Measurements from ENCODE around the gene DTNBP1. TPM values are rescaled to one million over a fixed set of nuclear protein-coding genes. Genes with fewer than 3 reads are reported as not detected.
A peak's percentile ranks its signal among the peaks of the same experiment; 100 is the strongest.

DTNBP1 gene
- total RNA-seq, 1 experiment from 2014 or later = 2.7 TPM

GRCh38 chr6:15581751-15582150, 81.1 kb downstream of the DTNBP1 start:
- Histone ChIP-seq H3K4me1 (replicated peaks) (peaks cover 14% of the 10 kb centered on the region), H3K4me3 (no peak overlapping the region), H3K36me3 (no peaks in the 10 kb centered on the region), H3K27ac (no peak overlapping the region), H3K27me3 (replicated peaks) (no peaks in the 10 kb centered on the region), H3K9me3 (replicated peaks) (no peaks in the 10 kb centered on the region)
- DNase-seq (ENCODE audit: low read depth in 1 of 2, low spot score in 2 of 2) = no peak

- Histone ChIP-seq H3K27me3 (replicated peaks) (no peaks in the 10 kb centered on the region), H3K36me3 (no peaks in the 10 kb centered on the region), H3K4me3 (no peak overlapping the region), H3K9me3 (replicated peaks) (no peaks in the 10 kb centered on the region), H3K4me1 (replicated peaks) (peaks cover 19% of the 10 kb centered on the region), H3K27ac (no peak overlapping the region)
- DNase-seq (ENCODE audit: low read depth in 1 of 2, low spot score in 2 of 2) = no peak
Measured at GRCh38 chr6:15580326-15580725, 82.5 kb downstream of the DTNBP1 start.

GRCh38 chr6:15578716-15579391, 84.0 kb downstream of the DTNBP1 start:
- peaks cover 23% of the 10 kb centered on the region for H3K4me1 ChIP-seq (replicated peaks)
- H3K27ac ChIP-seq = no peak overlapping the region
- no peak for DNase-seq (ENCODE audit: low read depth in 1 of 2, low spot score in 2 of 2)
- H3K36me3 ChIP-seq = no peaks in the 10 kb centered on the region
- H3K27me3 ChIP-seq (replicated peaks) = no peaks in the 10 kb centered on the region
- no peaks in the 10 kb centered on the region for H3K9me3 ChIP-seq (replicated peaks)
- no peak overlapping the region for H3K4me3 ChIP-seq

- Histone ChIP-seq H3K36me3 (no peaks in the 10 kb centered on the region), H3K27me3 (replicated peaks) (no peaks in the 10 kb centered on the region), H3K4me1 (replicated peaks) (peaks cover 23% of the 10 kb centered on the region), H3K4me3 (no peak overlapping the region), H3K27ac (no peak overlapping the region), H3K9me3 (replicated peaks) (no peaks in the 10 kb centered on the region)
- DNase-seq (ENCODE audit: low read depth in 1 of 2, low spot score in 2 of 2) = peak; percentile 42
Measured at GRCh38 chr6:15577550-15578171, 85.2 kb downstream of the DTNBP1 start.

GRCh38 chr6:15577106-15577505, 85.7 kb downstream of the DTNBP1 start:
- H3K4me3 ChIP-seq = no peak overlapping the region
- H3K27me3 ChIP-seq (replicated peaks) = no peaks in the 10 kb centered on the region
- H3K4me1 ChIP-seq (replicated peaks) = peaks cover 23% of the 10 kb centered on the region
- no peaks in the 10 kb centered on the region for H3K36me3 ChIP-seq
- H3K9me3 ChIP-seq (replicated peaks) = no peaks in the 10 kb centered on the region
- no peak overlapping the region for H3K27ac ChIP-seq
- DNase-seq (ENCODE audit: low read depth in 1 of 2, low spot score in 2 of 2) = no peak

GRCh38 chr6:15575357-15576033, 87.3 kb downstream of the DTNBP1 start:
- H3K36me3 ChIP-seq = no peaks in the 10 kb centered on the region
- no peak overlapping the region for H3K27ac ChIP-seq
- no peaks in the 10 kb centered on the region for H3K27me3 ChIP-seq (replicated peaks)
- peaks cover 23% of the 10 kb centered on the region for H3K4me1 ChIP-seq (replicated peaks)
- no peak overlapping the region for H3K4me3 ChIP-seq
- no peaks in the 10 kb centered on the region for H3K9me3 ChIP-seq (replicated peaks)
- no peak for DNase-seq (ENCODE audit: low read depth in 1 of 2, low spot score in 2 of 2)

- Histone ChIP-seq H3K27me3 (replicated peaks) (no peaks in the 10 kb centered on the region), H3K9me3 (replicated peaks) (no peaks in the 10 kb centered on the region), H3K36me3 (no peaks in the 10 kb centered on the region), H3K4me1 (replicated peaks) (peaks cover 23% of the 10 kb centered on the region), H3K4me3 (no peak overlapping the region), H3K27ac (no peak overlapping the region)
- DNase-seq (ENCODE audit: low read depth in 1 of 2, low spot score in 2 of 2) = no peak
Measured at GRCh38 chr6:15574486-15574885, 88.3 kb downstream of the DTNBP1 start.

GRCh38 chr6:15574023-15574422, 88.8 kb downstream of the DTNBP1 start:
- no peaks in the 10 kb centered on the region for H3K27me3 ChIP-seq (replicated peaks)
- DNase-seq (ENCODE audit: low read depth in 1 of 2, low spot score in 2 of 2) = no peak
- H3K27ac ChIP-seq = no peak overlapping the region
- no peak overlapping the region for H3K4me3 ChIP-seq
- no peaks in the 10 kb centered on the region for H3K9me3 ChIP-seq (replicated peaks)
- no peaks in the 10 kb centered on the region for H3K36me3 ChIP-seq
- peaks cover 23% of the 10 kb centered on the region for H3K4me1 ChIP-seq (replicated peaks)

GRCh38 chr6:15573384-15573783, 89.4 kb downstream of the DTNBP1 start:
- Histone ChIP-seq H3K4me1 (replicated peaks) (peaks cover 23% of the 10 kb centered on the region), H3K36me3 (no peaks in the 10 kb centered on the region), H3K27ac (no peak overlapping the region), H3K27me3 (replicated peaks) (no peaks in the 10 kb centered on the region), H3K9me3 (replicated peaks) (no peaks in the 10 kb centered on the region), H3K4me3 (no peak overlapping the region)
- no peak for DNase-seq (ENCODE audit: low read depth in 1 of 2, low spot score in 2 of 2)

GRCh38 chr6:15572296-15573016, 90.4 kb downstream of the DTNBP1 start:
- Histone ChIP-seq H3K4me3 (no peak overlapping the region), H3K4me1 (replicated peaks) (peaks cover 14% of the 10 kb centered on the region), H3K9me3 (replicated peaks) (no peaks in the 10 kb centered on the region), H3K27me3 (replicated peaks) (no peaks in the 10 kb centered on the region), H3K27ac (no peak overlapping the region), H3K36me3 (no peaks in the 10 kb centered on the region)
- no peak for DNase-seq (ENCODE audit: low read depth in 1 of 2, low spot score in 2 of 2)

GRCh38 chr6:15570171-15570570, 92.7 kb downstream of the DTNBP1 start:
- no peak overlapping the region for H3K27ac ChIP-seq
- DNase-seq (ENCODE audit: low read depth in 1 of 2, low spot score in 2 of 2) = no peak

GRCh38 chr6:15569035-15569995, 93.5 kb downstream of the DTNBP1 start:
- H3K9me3 ChIP-seq (replicated peaks) = no peaks in the 10 kb centered on the region
- no peaks in the 10 kb centered on the region for H3K27me3 ChIP-seq (replicated peaks)
- H3K4me1 ChIP-seq (replicated peaks) = no peaks in the 10 kb centered on the region; the same call in 1 of the 2 replicates
- no peak for DNase-seq (ENCODE audit: low read depth in 1 of 2, low spot score in 2 of 2)
- H3K36me3 ChIP-seq = no peaks in the 10 kb centered on the region
- no peak overlapping the region for H3K27ac ChIP-seq
- no peak overlapping the region for H3K4me3 ChIP-seq

More at GRCh38 chr6:15570171-15570570, 92.7 kb downstream of the DTNBP1 start:
- Histone ChIP-seq H3K4me3 (no peak overlapping the region), H3K4me1 (replicated peaks) (peaks cover 3% of the 10 kb centered on the region; the same call in 1 of the 2 replicates), H3K36me3 (no peaks in the 10 kb centered on the region), H3K9me3 (replicated peaks) (no peaks in the 10 kb centered on the region), H3K27me3 (replicated peaks) (no peaks in the 10 kb centered on the region)

- Histone ChIP-seq H3K4me3 (no peak overlapping the region), H3K9me3 (replicated peaks) (no peaks in the 10 kb centered on the region), H3K36me3 (no peaks in the 10 kb centered on the region), H3K27me3 (replicated peaks) (no peaks in the 10 kb centered on the region), H3K27ac (no peak overlapping the region), H3K4me1 (replicated peaks) (no peaks in the 10 kb centered on the region)
- DNase-seq (ENCODE audit: low read depth in 1 of 2, low spot score in 2 of 2) = no peak
Measured at GRCh38 chr6:15562977-15563376, 99.9 kb downstream of the DTNBP1 start.

Measured in SJSA1 (cell line).